ENCODE results near the gene HMX2.

HMX2 gene

GRCh38 chr10:123139521-123140163 is 8.3 kb upstream of the HMX2 start:
- no peak for DNase-seq

- DNase-seq = peak; percentile 9
These were observed 7.6 kb upstream of the HMX2 start for GRCh38 chr10:123140164-123140982.

GRCh38 chr10:123140983-123141390 is 6.9 kb upstream of the HMX2 start:
- DNase-seq = no peak

DNA sequence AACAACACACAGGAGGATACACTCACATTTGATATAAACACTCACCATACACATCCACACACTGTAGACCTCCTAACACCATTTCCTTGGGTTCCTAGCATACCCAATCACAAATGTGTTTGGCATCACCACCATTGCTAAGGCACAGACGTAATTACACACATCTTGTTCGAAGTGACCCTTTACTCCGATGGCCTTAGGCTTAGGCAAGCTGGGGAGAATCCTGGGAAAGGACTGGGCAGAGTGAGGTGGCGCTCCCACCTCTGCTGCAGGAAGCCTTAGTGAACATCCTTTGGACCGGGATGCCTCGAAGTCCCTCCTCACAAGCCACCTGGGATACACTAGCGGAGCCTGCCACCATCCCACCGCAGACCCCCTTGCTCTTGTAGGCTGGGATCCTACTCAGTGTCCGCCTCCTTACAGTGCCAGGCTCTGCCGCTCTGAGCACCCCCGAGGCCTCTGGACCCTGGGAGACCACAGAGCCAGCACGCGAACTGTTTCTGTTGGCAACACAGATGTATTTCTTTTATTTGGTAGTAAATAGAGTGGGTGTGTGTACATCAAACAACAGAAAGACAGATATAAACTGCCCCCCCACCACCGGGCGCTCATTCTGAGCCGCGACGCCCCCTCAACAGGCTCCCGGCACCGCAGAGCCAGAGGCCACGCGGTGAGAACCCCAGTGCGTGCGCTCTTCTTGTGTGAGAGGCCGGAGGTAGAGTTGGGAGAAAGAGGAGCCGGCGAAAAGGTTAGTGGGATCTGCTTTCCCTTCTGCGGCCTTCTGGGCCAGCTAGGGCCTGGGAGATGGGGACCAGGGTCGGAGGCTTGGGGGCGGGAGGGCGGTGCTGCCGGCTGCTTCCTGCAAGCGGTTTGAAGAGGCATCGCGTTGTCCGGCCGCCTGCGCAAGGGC is 5.9 kb upstream of the HMX2 start:
- DNase-seq = no peak

- DNase-seq = no peak
These were observed 5.2 kb upstream of the HMX2 start for GRCh38 chr10:123142701-123143161.

DNA sequence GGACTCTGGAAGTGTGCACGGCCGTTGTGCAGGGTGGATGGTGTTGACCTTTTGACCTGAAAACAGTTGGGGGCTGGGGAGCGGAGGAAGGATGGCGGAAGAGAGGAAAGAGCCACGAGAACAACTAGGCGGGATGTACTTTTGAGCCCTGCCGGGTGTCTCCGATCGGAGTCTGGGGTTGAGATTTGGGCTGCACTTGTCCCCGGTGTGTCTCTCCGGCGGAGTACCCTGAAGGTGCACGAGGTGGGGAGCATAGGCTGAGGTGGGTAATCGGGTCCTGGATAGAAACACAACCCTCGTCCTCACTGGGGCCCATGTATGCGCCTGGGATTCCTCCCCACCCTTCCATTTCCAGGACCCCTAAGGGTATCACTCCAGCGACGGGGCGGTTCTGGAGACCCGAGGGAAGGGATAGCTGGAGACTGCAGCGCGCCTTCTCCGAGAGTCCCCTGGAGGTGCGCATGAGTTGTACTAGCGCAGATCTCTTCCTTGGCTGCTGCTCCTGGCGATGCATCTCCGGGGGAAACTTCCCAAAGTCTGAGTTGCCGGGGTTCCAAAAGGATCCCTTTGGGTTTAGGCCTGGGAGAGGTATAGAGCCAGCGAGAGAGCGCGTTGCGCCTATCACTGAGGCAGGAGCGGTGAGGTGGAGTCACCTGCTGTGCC is 4.6 kb upstream of the HMX2 start:
- DNase-seq = no peak

DNA sequence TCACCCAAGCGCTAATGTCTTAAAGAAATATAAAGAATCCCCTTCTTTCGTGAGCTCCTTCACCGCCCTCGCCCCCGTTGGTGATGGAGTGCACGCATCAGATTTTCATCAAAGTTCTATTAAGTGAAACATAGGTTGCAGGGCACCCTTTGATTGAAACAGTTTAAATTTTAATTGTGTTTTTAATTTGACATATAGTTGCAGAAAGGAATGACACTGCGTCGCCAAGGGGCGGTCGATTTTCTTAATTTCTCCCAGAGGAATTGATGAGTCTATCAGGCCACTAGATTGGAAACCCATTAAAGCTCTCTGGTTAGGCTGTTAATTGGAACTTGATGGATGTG is 4.1 kb upstream of the HMX2 start:
- no peak for DNase-seq

- DNase-seq = no peak
These were observed 3.0 kb upstream of the HMX2 start for GRCh38 chr10:123144697-123145541.

DNA sequence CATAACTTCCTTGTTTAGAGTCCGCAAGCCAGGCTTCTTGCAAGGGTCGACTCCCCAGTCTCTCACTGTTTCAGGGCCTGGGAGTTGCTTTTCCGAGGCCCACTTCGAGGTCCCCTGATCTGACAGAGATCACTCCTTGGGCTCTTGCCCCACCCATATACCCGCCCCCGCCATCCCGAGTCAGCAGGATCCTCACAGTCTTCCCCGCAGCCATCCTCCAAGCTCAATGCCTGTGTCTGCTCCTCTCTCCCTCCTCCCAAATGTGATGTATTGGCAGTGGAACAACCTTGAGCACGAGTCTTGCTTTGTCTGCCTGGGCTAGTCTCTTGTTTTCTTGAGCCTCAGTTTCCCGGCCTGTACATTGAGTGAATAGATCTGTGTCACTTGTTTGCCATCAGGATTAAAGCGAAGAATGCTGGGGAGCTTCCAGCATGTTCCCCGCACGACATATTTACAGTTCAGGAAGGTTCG is 2.4 kb upstream of the HMX2 start:
- no peak for DNase-seq

DNA sequence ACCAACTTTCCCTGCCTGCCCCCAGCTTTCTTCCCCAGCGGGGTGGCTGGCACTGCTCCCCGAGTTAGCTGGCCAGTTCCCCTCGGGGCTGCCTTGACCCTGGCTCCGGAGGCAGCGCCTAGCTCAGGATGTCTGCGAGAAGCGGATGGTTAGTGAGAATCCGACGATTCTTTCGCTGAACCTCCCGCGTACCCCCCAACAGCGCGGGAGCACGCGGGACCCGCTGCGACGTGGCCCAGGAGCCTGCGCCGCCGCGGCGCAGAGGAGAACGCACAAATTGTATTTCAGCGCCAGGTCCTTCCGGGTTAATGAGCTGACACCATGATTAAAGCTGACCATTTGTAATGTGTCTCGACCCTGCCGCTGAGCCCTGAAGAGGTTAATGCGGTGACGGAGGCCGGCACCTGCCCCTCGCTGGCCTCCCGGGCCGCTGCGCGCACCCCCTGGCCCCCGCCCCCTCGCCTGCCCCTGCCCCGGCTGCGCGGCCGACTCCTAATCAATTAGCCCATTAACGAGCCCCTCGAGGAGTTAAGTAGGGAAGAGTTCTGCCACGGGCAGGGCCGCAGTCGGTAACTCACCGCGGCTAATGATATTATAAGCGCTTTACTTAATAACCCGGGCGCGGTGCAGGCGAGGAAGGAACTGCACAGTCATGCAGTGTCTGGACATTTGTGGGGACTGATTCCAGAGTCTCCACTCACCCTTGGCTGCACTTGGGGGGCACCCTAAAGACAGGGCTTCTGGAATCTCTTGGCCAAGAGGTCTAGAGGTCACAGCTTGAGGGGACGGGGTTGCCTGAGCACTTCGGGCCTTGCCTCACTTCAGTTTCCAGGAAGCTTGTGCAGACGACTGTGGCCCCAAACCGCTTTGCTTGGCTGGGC is 1.7 kb upstream of the HMX2 start:
- DNase-seq = no peak

GRCh38 chr10:123146894-123147634 is 872 bp upstream of the HMX2 start:
- no peak for DNase-seq

GRCh38 chr10:123148414-123149161 is 652 bp downstream of the HMX2 start:
- DNase-seq = no peak

DNA sequence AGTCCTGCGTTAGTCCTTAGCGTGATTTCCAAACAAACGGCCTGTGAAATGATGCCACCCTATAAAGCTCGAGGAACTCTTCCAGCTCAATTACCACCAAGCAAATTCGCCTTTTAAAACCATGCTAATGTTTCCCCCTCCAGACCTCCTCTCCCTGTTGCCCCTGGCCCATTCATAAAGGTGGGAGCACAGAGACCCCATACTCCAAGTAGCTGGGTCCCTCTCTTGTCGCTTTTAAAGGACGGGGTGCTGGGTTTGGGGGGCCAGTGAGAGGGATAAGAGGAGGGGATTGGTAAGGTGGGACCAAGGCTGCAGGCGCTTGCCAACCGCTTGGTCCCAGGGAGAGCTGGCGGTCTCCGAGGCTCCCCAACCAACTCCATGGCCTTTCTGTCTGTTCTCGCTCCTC is 1.2 kb downstream of the HMX2 start:
- no peak for DNase-seq

DNA sequence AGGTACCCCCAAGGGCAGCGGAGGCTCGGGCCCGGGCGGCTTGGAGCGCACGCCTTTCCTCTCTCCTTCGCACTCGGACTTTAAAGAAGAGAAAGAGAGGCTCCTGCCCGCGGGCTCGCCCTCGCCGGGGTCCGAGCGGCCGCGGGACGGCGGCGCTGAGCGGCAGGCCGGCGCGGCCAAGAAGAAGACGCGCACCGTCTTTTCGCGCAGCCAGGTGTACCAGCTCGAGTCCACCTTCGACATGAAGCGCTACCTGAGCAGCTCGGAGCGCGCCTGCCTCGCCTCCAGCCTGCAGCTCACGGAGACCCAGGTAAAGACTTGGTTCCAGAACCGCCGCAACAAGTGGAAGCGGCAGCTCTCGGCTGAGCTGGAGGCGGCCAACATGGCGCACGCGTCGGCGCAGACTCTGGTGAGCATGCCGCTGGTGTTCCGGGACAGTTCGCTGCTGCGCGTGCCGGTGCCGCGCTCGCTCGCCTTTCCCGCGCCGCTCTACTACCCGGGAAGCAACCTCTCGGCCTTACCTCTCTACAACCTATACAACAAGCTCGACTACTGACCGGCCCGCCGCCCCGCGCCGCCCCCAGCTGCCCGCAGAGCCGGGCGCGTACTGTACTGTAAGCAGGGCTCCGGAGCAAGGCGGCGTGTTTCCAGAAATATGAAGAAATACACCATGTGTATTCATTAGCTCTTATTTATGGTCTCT is 1.8 kb downstream of the HMX2 start:
- DNase-seq = peak; percentile 47

DNA sequence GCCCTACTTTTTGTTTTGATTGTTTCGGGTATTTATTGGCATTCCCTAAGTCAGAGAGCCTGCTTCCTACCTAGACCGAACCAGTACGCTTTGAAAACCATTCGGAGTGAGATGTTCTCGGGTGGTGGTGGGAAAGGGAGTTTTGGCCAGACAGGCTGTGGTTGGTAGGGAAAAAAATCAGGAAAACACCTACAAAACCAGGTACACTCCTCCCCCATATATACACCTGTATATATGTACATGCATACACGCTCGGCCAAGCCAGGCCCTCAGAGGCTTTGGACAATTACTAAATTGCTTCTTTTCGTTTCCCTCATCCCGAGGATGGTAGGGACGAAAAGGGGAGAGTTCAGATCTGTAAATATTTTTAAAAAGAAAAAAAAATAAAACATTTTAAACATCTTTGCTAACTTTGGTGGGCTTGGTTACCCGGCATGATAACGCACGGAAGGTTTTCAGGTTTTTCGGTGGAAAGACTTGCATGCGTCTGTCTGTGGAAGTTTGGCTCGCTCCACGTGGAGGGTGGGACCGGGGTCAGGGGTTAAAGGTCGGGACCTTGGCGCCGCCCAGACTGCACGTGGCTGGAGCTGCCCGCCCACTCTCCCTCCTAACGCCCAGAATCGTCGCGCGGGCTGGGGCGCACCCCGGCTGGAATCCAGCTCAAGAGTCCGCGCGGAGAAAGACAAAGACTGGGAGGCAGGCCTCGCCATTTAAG is 2.5 kb downstream of the HMX2 start:
- DNase-seq = peak; percentile 23

DNA sequence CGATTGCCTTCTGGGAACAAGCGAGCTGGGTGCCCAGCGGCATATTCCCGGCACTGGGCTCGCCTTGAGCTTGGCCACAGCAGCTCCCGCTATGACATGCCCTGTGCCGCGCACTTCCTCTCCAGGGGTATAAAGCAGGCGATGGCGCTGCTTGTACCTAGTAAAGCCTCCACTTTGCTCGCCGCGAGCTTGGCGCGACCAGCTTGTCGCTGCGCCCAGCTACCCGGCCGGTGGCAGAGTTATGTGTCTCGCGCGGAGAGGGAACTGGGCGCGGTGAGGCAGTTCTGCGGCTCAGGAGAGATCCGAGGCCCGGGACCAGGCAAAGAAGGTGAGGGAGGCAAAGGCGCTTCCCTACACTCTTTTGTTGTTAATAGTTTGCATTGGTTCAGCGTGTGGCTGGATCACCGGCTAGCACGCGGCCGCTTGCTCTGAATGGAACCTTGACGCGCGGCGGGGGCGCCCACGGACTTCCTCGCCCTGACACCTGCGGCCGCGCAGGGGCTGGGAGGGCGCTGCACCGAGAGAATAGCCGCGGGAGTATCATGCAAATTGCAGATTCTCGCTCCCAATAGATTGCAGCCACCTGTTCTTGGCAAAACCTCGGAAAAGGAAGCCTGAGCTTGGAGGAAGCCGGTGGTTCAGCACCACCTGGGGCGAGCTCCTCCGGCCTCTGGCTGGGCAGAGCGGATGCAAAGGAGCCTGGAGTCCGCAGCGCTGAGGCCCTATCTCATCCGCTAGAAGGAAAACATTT is 3.2 kb downstream of the HMX2 start:
- peak; percentile 42 for DNase-seq

DNA sequence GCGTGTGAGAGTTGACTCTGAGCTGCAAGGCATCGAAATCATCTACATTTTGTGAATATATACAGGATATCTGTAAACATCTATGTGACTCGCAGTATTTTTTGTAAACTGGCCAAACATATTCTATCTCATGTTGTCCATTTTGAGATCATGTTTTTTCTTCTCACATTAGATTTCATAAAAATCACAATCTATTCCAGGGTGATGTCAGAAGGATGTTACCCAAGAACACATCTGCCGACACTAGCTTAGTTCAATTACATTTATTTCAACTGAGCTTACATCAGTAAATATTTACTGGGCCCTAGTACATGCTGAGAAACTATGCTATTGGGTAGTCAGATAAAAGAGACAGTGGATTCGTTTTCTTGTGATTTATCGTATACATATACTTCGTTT is 3.8 kb downstream of the HMX2 start:
- DNase-seq = no peak
